Neural cell (in vitro differentiated cells): Measurements from ENCODE around the gene KRTAP5-8. TPM values are rescaled to one million over a fixed set of nuclear protein-coding genes. Genes with fewer than 3 reads are reported as not detected.
"Not testable (repeated sequence)": the region's sequence is repeated elsewhere in the genome, so short reads cannot be mapped to it uniquely, and the experiment has no call there.

Experiments used
- H2AFZ ChIP-seq: fragments of 200-600, 300-800 bp; sonication (generic), shearing (Covaris generic); 2 replicates; pipeline ENCODE4 v1.6.0; 2014; ENCODE audit warnings: low read depth, mild to moderate bottlenecking, antibody characterized with exemption, low read length, moderate library complexity
- H3F3A ChIP-seq: fragments of 200-600 bp; shearing (Covaris generic); 2 replicates; pipeline ENCODE4 v1.6.1; 2016; ENCODE audit warnings: mild to moderate bottlenecking, moderate library complexity, mixed read lengths, antibody characterized with exemption, low read length; ENCODE audit not compliant: insufficient read depth, poor library complexity, severe bottlenecking
- H3K27ac ChIP-seq: fragments of 200-600, 300-800 bp; sonication (generic), shearing (Covaris generic); 2 replicates; pipeline ENCODE4 v1.5.1; 2014; ENCODE audit warnings: mild to moderate bottlenecking, low read length, moderate library complexity
- H3K27me3 ChIP-seq: fragments of 300-800, 200-600 bp; sonication (generic), shearing (Covaris generic); 2 replicates; pipeline ENCODE4 v1.6.0; 2014; ENCODE audit warnings: mild to moderate bottlenecking, low read depth, low read length, moderate library complexity; ENCODE audit not compliant: insufficient read depth
- H3K36me3 ChIP-seq: fragments of 300-800, 200-600 bp; sonication (generic), shearing (Covaris generic); 2 replicates; pipeline ENCODE4 v1.5.1; 2014; ENCODE audit warnings: mild to moderate bottlenecking, antibody characterized with exemption, low read length, moderate library complexity; ENCODE audit not compliant: insufficient read depth
- H3K4me2 ChIP-seq: fragments of 300-800, 200-600 bp; sonication (generic), shearing (Covaris generic); 2 replicates; pipeline ENCODE4 v1.6.0; 2014; ENCODE audit warnings: mild to moderate bottlenecking, low read length
- H3K4me3 ChIP-seq: fragments of 300-800, 200-600 bp; sonication (generic), shearing (Covaris generic); 2 replicates; pipeline ENCODE4 v1.5.1; 2014; ENCODE audit warnings: mild to moderate bottlenecking, low read length, moderate library complexity
- H3K79me2 ChIP-seq: fragments of 200-600 bp; shearing (Covaris generic); replicated peaks from 2 replicates; pipeline ENCODE4 v1.6.0; 2014; ENCODE audit warnings: mild to moderate bottlenecking, low read length, moderate library complexity; ENCODE audit not compliant: insufficient read depth
- H3K9ac ChIP-seq: fragments of 300-800, 200-600 bp; sonication (generic), shearing (Covaris generic); 2 replicates; pipeline ENCODE4 v1.6.1; 2016; ENCODE audit warnings: mild to moderate bottlenecking, low read length, mixed read lengths
- H3K9me2 ChIP-seq: fragments of 200-600 bp; shearing (Covaris generic); 2 replicates; pipeline ENCODE4 v1.6.1; 2016; ENCODE audit warnings: mild to moderate bottlenecking, low read length, mixed read lengths; ENCODE audit not compliant: insufficient read depth
- H3K9me3 ChIP-seq: fragments of 200-600, 300-800 bp; sonication (generic), shearing (Covaris generic); 2 replicates; pipeline ENCODE4 v1.6.1; 2016; ENCODE audit warnings: mild to moderate bottlenecking, mixed run types, low read length, moderate library complexity, mixed read lengths
- H4K20me1 ChIP-seq: fragments of 200-600 bp; shearing (Covaris generic); 2 replicates; pipeline ENCODE4 v1.6.1; 2016; ENCODE audit warnings: mild to moderate bottlenecking, mixed run types; ENCODE audit not compliant: insufficient read depth
- CTCF ChIP-seq: fragments of 450-650 bp; IDR thresholded peaks from 2 replicates; pipeline ENCODE4 v1.5.1; 2014; ENCODE audit warnings: antibody characterized with exemption, mild to moderate bottlenecking, moderate library complexity; ENCODE audit not compliant: poor library complexity, severe bottlenecking
- EP300 ChIP-seq: fragments of 450-650 bp; conservative IDR thresholded peaks from 2 replicates; pipeline ENCODE4 v1.6.1; 2014; ENCODE audit warnings: antibody characterized with exemption, mild to moderate bottlenecking, moderate library complexity; ENCODE audit not compliant: poor library complexity, severe bottlenecking
- EZH2 ChIP-seq: fragments of 200-600, 300-800 bp; shearing (Covaris generic), sonication (generic); IDR thresholded peaks from 2 replicates; pipeline ENCODE4 v1.6.1; 2014; ENCODE audit warnings: antibody characterized with exemption, low read length, borderline replicate concordance, mild to moderate bottlenecking; ENCODE audit not compliant: insufficient read depth, poor library complexity, severe bottlenecking
- MXI1 ChIP-seq: fragments of 450-650 bp; conservative IDR thresholded peaks from 2 replicates; pipeline ENCODE4 v1.6.1; 2014; ENCODE audit warnings: antibody characterized with exemption, mild to moderate bottlenecking; ENCODE audit not compliant: poor library complexity, severe bottlenecking
- POLR2AphosphoS5 ChIP-seq: IDR thresholded peaks from 2 replicates; pipeline ENCODE4 v1.6.1; 2012
- RAD21 ChIP-seq: fragments of 450-650 bp; conservative IDR thresholded peaks from 2 replicates; pipeline ENCODE4 v1.6.1; 2014; ENCODE audit warnings: antibody characterized with exemption, mild to moderate bottlenecking, moderate library complexity
- REST ChIP-seq: IDR thresholded peaks from 2 replicates; pipeline ENCODE4 v1.6.1; 2012; ENCODE audit warnings: borderline replicate concordance
- SMC3 ChIP-seq: fragments of 450-650 bp; conservative IDR thresholded peaks from 2 replicates; pipeline ENCODE4 v1.6.1; 2014; ENCODE audit warnings: antibody characterized with exemption, mild to moderate bottlenecking, moderate library complexity; ENCODE audit not compliant: poor library complexity
- TAF1 ChIP-seq: IDR thresholded peaks from 2 replicates; pipeline ENCODE4 v1.6.1; 2012; ENCODE audit warnings: low read depth
- polyA plus RNA-seq: library from polyadenylated mRNA; depleted of rRNA; stranded (reverse); fragments of >200 nt; gene quantifications from 2 replicates; pipeline ENCODE4 v1.2.3, GENCODE V29; 2014

KRTAP5-8 gene
- polyA plus RNA-seq, 1 donor from 2014 or later: not detected

- no peaks in the 10 kb centered on the region for H3F3A ChIP-seq
- no peaks in the 10 kb centered on the region for H4K20me1 ChIP-seq
- no peak overlapping the region for H3K4me3 ChIP-seq
- no peak overlapping the region for H3K4me2 ChIP-seq
- no peak overlapping the region for H2AFZ ChIP-seq
- H3K27me3 ChIP-seq: no peaks in the 10 kb centered on the region
- H3K9me3 ChIP-seq: no peaks in the 10 kb centered on the region
- no peak overlapping the region for H3K27ac ChIP-seq
- H3K36me3 ChIP-seq: no peaks in the 10 kb centered on the region
- TF ChIP-seq SMC3 (no peak), REST (no peak)
- H3K9me2 ChIP-seq: no peaks in the 10 kb centered on the region
- no peak overlapping the region for H3K9ac ChIP-seq
- no peaks in the 10 kb centered on the region for H3K79me2 ChIP-seq
Measured at GRCh38 chr11:71525188-71525937, 12.5 kb upstream of the KRTAP5-8 start.

- no peak overlapping the region for H3K4me3 ChIP-seq
- H3K9ac ChIP-seq: no peak overlapping the region
- H3F3A ChIP-seq: no peaks in the 10 kb centered on the region
- H4K20me1 ChIP-seq: no peaks in the 10 kb centered on the region
- TF ChIP-seq CTCF (no peak), EP300 (no peak), SMC3 (no peak), POLR2AphosphoS5 (no peak), EZH2 (no peak), TAF1 (no peak), REST (no peak), MXI1 (no peak), RAD21 (no peak)
- H3K79me2 ChIP-seq: no peaks in the 10 kb centered on the region
- no peaks in the 10 kb centered on the region for H3K27me3 ChIP-seq
- H3K27ac ChIP-seq: no peak overlapping the region
- H3K4me2 ChIP-seq: no peak overlapping the region
- H3K9me3 ChIP-seq: no peaks in the 10 kb centered on the region
- H3K36me3 ChIP-seq: no peaks in the 10 kb centered on the region
- no peak overlapping the region for H2AFZ ChIP-seq
- no peaks in the 10 kb centered on the region for H3K9me2 ChIP-seq
Measured at GRCh38 chr11:71525938-71526495, 11.8 kb upstream of the KRTAP5-8 start.

GRCh38 chr11:71526796-71527575, 10.8 kb upstream of the KRTAP5-8 start, which contains the start of gene KRTAP5-7:
Gene KRTAP5-7 (plus strand): TSS chr11:71527267. CDS start chr11:71527301, 34 bp downstream.
- H4K20me1 ChIP-seq, H3K79me2 ChIP-seq, H3K9ac ChIP-seq, H3K4me2 ChIP-seq, H3K9me2 ChIP-seq, H3K27ac ChIP-seq, H3K27me3 ChIP-seq, H3F3A ChIP-seq, H3K4me3 ChIP-seq, H3K36me3 ChIP-seq, H3K9me3 ChIP-seq, H2AFZ ChIP-seq: not testable (repeated sequence)
